ENCODE data around the gene RNASEH2B. TPM values are rescaled to one million over a fixed set of nuclear protein-coding genes. Genes with fewer than 3 reads are reported as not detected.

The RNASEH2B gene
- total RNA-seq, 1 experiment from 2014 or later: 60.2 TPM

- no peaks in the 10 kb centered on the region for H3K4me1 ChIP-seq
- H3K9me3 ChIP-seq: no peaks in the 10 kb centered on the region
- H3K27me3 ChIP-seq (replicated peaks; ENCODE audit: control insufficient read depth, insufficient read depth, low read length): no peaks in the 10 kb centered on the region
- Mint-ChIP-seq H3K9me3 (ENCODE audit: unreplicated experiment) (no peaks in the 10 kb centered on the region), H3K4me1 (ENCODE audit: low read depth, unreplicated experiment) (no peaks in the 10 kb centered on the region), H3K27ac (ENCODE audit: unreplicated experiment) (no peak overlapping the region), H3K27me3 (ENCODE audit: insufficient read depth, unreplicated experiment) (no peaks in the 10 kb centered on the region), H3K36me3 (ENCODE audit: insufficient read depth, unreplicated experiment) (peaks cover 5% of the 10 kb centered on the region), H3K4me3 (ENCODE audit: unreplicated experiment) (no peak overlapping the region)
- POLR2A ChIA-PET: no interaction called here
- H3K36me3 ChIP-seq (ENCODE audit: control insufficient read depth, insufficient read depth, low read length): no peaks in the 10 kb centered on the region
- no peak overlapping the region for H3K4me3 ChIP-seq (ENCODE audit: low read depth, low read length)
- CTCF ChIA-PET: no interaction called here
- no TSS peak for BruUV-seq (replicated peaks)
- no peak for DNase-seq
- intact Hi-C loops (cut with micrococcal nuclease; ENCODE audit: unreplicated experiment): no loop called here
- TF ChIP-seq, protein P1, sequence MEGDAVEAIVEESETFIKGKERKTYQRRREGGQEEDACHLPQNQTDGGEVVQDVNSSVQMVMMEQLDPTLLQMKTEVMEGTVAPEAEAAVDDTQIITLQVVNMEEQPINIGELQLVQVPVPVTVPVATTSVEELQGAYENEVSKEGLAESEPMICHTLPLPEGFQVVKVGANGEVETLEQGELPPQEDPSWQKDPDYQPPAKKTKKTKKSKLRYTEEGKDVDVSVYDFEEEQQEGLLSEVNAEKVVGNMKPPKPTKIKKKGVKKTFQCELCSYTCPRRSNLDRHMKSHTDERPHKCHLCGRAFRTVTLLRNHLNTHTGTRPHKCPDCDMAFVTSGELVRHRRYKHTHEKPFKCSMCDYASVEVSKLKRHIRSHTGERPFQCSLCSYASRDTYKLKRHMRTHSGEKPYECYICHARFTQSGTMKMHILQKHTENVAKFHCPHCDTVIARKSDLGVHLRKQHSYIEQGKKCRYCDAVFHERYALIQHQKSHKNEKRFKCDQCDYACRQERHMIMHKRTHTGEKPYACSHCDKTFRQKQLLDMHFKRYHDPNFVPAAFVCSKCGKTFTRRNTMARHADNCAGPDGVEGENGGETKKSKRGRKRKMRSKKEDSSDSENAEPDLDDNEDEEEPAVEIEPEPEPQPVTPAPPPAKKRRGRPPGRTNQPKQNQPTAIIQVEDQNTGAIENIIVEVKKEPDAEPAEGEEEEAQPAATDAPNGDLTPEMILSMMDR (IDR thresholded peaks at IDR 0.05; ENCODE audit: insufficient read depth in 1 of 2, low read depth in 1 of 2, low read length in 1 of 2, severe bottlenecking in 1 of 2, unreplicated experiment in 1 of 2): no peak
Measured at GRCh38 chr13:50950849-50951248, 41.3 kb downstream of the RNASEH2B start.

DNA sequence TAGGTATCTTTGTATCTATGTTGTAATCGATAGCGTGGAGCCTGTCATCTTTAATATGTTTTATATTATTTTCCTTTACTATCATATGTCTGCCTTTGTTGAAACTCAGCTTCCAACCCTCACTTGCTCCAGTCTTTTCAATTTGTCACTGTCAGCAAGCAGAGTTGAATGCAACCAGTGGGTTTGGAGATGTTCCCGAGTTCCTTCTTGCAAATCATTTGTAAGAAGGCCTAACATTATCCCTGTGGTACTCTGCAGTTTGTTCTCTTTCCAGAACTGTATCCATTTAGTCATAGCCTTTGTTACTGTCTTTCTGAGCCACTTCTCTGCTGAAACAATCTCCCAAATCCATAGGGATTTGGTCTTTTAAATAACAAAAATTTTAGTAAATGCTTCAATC lies 41.8 kb downstream of the RNASEH2B start:
- intact Hi-C loops (cut with micrococcal nuclease; ENCODE audit: unreplicated experiment): no loop called here
- H3K27me3 ChIP-seq (replicated peaks; ENCODE audit: control insufficient read depth, insufficient read depth, low read length): no peaks in the 10 kb centered on the region

DNA sequence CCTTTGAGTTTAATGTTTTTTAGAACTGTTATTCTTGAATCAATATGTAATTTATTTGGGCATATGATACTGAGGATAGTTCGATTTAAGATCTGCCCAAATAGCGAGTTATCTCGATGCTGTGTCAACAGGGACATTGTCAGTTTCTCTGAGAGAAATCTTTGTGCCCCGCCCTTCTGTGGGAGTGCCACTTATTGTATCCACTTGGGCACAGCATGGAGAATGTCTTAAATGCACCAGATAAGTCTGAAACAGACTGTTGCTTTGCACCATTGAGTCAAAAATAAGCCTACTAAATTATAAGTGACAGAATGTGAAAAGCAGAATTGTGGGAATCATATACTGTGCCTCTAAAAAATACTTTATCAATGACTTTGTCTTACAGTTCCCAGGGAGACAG lies 45.6 kb downstream of the RNASEH2B start:
- intact Hi-C loops (cut with micrococcal nuclease; ENCODE audit: unreplicated experiment): no loop called here
- TF ChIP-seq, protein P1 (IDR thresholded peaks at IDR 0.05; ENCODE audit: insufficient read depth in 1 of 2, low read depth in 1 of 2, low read length in 1 of 2, severe bottlenecking in 1 of 2, unreplicated experiment in 1 of 2): no peak
- Histone ChIP-seq H3K36me3 (ENCODE audit: control insufficient read depth, insufficient read depth, low read length) (no peaks in the 10 kb centered on the region), H3K27me3 (replicated peaks; ENCODE audit: control insufficient read depth, insufficient read depth, low read length) (no peaks in the 10 kb centered on the region), H3K9me3 (no peaks in the 10 kb centered on the region), H3K4me1 (no peaks in the 10 kb centered on the region), H3K4me3 (ENCODE audit: low read depth, low read length) (no peak overlapping the region)
- no peaks in the 10 kb centered on the region for H3K36me3 Mint-ChIP-seq (ENCODE audit: insufficient read depth, unreplicated experiment)
- no peaks in the 10 kb centered on the region for H3K4me1 Mint-ChIP-seq (ENCODE audit: low read depth, unreplicated experiment)
- H3K9me3 Mint-ChIP-seq (ENCODE audit: unreplicated experiment): no peaks in the 10 kb centered on the region
- H3K4me3 Mint-ChIP-seq (ENCODE audit: unreplicated experiment): no peak overlapping the region
- CTCF ChIA-PET: no interaction called here
- BruUV-seq (replicated peaks): no TSS peak
- DNase-seq: no peak
- POLR2A ChIA-PET: no interaction called here
- H3K27me3 Mint-ChIP-seq (ENCODE audit: insufficient read depth, unreplicated experiment): no peaks in the 10 kb centered on the region
- no peak overlapping the region for H3K27ac Mint-ChIP-seq (ENCODE audit: unreplicated experiment)

More for the DNA sequence above, 41.8 kb downstream of the RNASEH2B start:
- peaks cover 5% of the 10 kb centered on the region for H3K36me3 Mint-ChIP-seq (ENCODE audit: insufficient read depth, unreplicated experiment)
- Histone ChIP-seq H3K4me1 (no peaks in the 10 kb centered on the region), H3K9me3 (no peaks in the 10 kb centered on the region), H3K4me3 (ENCODE audit: low read depth, low read length) (no peak overlapping the region), H3K36me3 (ENCODE audit: control insufficient read depth, insufficient read depth, low read length) (no peaks in the 10 kb centered on the region)
- no TSS peak for BruUV-seq (replicated peaks)
- H3K9me3 Mint-ChIP-seq (ENCODE audit: unreplicated experiment): no peaks in the 10 kb centered on the region
- TF ChIP-seq, protein P1 (IDR thresholded peaks at IDR 0.05; ENCODE audit: insufficient read depth in 1 of 2, low read depth in 1 of 2, low read length in 1 of 2, severe bottlenecking in 1 of 2, unreplicated experiment in 1 of 2): no peak
- H3K4me3 Mint-ChIP-seq (ENCODE audit: unreplicated experiment): no peak overlapping the region
- no peaks in the 10 kb centered on the region for H3K4me1 Mint-ChIP-seq (ENCODE audit: low read depth, unreplicated experiment)
- POLR2A ChIA-PET: no interaction called here
- CTCF ChIA-PET: no interaction called here
- no peaks in the 10 kb centered on the region for H3K27me3 Mint-ChIP-seq (ENCODE audit: insufficient read depth, unreplicated experiment)
- DNase-seq: no peak
- no peak overlapping the region for H3K27ac Mint-ChIP-seq (ENCODE audit: unreplicated experiment)

Data from Caco-2 (cell line).